Chondrocyte (in vitro differentiated cells): ENCODE data around the gene SEC16A. TPM values are rescaled to one million over a fixed set of nuclear protein-coding genes. Genes with fewer than 3 reads are reported as not detected.

ENCODE experiments used
- DNase-seq: peaks from one replicate; pipeline ENCODE4 v3.0.0; 2021; ENCODE audit warnings: mixed read lengths, low spot score
- H3K27ac Mint-ChIP-seq: one replicate; pipeline ENCODE4 v1.8.0; 2021; ENCODE audit warnings: mild to moderate bottlenecking, moderate library complexity, mixed read lengths; ENCODE audit not compliant: unreplicated experiment
- H3K27me3 Mint-ChIP-seq: 2 replicates; pipeline ENCODE4 v1.8.0; 2021; ENCODE audit warnings: low read depth, mixed read lengths
- H3K36me3 Mint-ChIP-seq: 2 replicates; pipeline ENCODE4 v1.8.0; 2021; ENCODE audit warnings: low read depth, mixed read lengths
- H3K4me1 Mint-ChIP-seq: 2 replicates; pipeline ENCODE4 v1.8.0; 2021; ENCODE audit warnings: low read depth, mild to moderate bottlenecking, mixed read lengths
- H3K4me3 Mint-ChIP-seq: one replicate; pipeline ENCODE4 v1.8.0; 2021; ENCODE audit warnings: mild to moderate bottlenecking, moderate library complexity, mixed read lengths; ENCODE audit not compliant: unreplicated experiment
- H3K9me3 Mint-ChIP-seq: 2 replicates; pipeline ENCODE4 v1.8.0; 2021; ENCODE audit warnings: low read depth, mixed read lengths
- total RNA-seq: library from RNA; stranded (reverse); gene quantifications from 3 replicates; pipeline ENCODE4 v1.2.1, GENCODE V29; 2021
- TF ChIP-seq, protein P1 (sequence below): fragments of 200-600 bp; sonication (generic); IDR thresholded peaks from 2 replicates; pipeline ENCODE4 v1.5.0; 2021; ENCODE audit warnings: antibody characterized with exemption, mild to moderate bottlenecking, moderate library complexity

The SEC16A gene
- total RNA-seq, 1 donor from 2014 or later: 91.7 TPM

DNA sequence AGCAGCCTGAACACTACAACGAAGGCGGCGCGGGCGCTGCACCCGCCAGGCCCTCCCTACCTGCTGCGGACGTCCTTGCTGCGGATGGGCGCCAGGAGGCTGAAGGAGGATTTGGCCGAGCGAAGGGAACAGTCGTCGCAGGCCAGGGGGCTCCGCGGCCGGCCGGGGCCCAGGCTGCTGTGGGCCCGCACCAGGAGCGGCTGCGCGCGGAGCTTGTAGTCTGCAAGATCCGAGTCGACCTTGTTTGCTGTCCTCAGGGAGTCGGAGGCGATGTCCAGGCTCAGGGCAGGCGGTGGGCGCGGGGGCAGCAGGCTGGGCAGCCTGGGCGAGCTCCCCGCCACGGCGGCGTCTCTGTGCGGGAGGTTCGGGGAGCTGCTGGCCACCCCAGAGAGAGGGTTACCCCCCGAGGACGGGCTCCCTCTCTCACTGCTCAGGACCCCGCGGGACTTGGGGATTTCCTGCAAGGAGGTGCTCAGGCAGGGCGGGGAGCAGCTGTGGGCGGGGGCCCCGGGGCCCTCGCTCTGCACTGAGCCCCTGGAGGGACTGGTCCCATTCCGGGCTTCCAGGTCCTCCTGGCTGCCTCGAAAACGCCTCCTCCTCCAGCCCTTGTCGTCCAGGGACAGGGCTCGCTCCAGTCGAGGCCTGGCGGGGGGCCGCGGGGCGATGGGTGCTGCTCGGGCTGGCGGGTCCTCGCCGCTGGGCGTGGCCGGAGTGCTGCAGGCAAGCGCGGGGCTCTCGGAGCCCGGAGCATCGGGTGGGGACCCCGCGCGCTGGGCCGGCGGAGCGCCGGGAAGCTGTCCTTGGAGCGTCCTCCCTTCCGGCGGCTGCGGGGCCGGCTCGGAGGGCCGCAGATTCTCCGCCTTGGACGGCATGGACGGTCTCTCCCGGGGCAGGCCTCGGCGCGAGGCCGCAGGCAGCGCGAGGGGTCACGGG is 44.0 kb downstream of the SEC16A start:
- TF ChIP-seq, protein P1, sequence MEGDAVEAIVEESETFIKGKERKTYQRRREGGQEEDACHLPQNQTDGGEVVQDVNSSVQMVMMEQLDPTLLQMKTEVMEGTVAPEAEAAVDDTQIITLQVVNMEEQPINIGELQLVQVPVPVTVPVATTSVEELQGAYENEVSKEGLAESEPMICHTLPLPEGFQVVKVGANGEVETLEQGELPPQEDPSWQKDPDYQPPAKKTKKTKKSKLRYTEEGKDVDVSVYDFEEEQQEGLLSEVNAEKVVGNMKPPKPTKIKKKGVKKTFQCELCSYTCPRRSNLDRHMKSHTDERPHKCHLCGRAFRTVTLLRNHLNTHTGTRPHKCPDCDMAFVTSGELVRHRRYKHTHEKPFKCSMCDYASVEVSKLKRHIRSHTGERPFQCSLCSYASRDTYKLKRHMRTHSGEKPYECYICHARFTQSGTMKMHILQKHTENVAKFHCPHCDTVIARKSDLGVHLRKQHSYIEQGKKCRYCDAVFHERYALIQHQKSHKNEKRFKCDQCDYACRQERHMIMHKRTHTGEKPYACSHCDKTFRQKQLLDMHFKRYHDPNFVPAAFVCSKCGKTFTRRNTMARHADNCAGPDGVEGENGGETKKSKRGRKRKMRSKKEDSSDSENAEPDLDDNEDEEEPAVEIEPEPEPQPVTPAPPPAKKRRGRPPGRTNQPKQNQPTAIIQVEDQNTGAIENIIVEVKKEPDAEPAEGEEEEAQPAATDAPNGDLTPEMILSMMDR: peak; percentile 12
- no peak for DNase-seq
- Mint-ChIP-seq H3K36me3 (peaks cover 15% of the 10 kb centered on the region), H3K27me3 (no peaks in the 10 kb centered on the region), H3K4me1 (peaks cover 29% of the 10 kb centered on the region), H3K9me3 (no peaks in the 10 kb centered on the region), H3K4me3 (peak overlapping the region; percentile 85), H3K27ac (peak overlapping the region; percentile 36)

DNA sequence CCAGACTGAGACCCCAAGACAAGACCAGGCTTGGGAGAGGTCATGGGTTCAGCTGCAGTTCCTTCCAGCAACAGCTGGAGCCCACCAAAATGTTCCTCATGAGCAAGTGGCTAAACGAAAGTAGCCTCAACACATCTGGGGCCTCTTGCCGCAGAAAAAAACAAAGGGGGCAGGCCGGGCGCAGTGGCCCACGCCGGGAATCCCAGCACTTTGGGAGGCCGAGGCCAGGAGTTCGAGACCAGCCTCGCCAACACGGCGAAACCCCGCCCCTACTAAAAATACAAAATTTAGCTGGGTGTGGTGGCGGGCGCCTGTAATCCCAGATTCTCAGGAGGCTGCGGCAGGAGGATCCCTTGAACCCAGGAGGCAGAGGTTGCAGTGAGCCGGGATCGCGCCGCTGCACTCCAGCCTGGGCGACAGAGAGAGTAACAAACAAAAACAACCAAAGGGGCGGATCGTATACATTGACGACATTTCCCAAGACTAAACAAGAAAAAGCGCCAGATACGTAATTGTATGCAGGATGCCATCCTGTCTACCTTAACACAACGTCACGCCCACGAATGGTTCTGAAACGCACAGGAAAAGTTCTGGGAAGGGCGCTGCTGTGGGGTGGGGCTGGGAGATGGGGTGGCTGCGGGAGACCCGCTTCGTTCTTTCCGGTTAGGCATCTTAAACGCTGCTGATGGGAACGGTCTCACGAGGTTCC is 44.8 kb downstream of the SEC16A start:
- peaks cover 11% of the 10 kb centered on the region for H3K36me3 Mint-ChIP-seq
- TF ChIP-seq, protein P1: no peak
- H3K4me3 Mint-ChIP-seq: peak overlapping the region; percentile 85
- H3K27me3 Mint-ChIP-seq: no peaks in the 10 kb centered on the region
- DNase-seq: no peak
- H3K27ac Mint-ChIP-seq: peak overlapping the region; percentile 36
- peaks cover 29% of the 10 kb centered on the region for H3K4me1 Mint-ChIP-seq
- H3K9me3 Mint-ChIP-seq: no peaks in the 10 kb centered on the region

DNA sequence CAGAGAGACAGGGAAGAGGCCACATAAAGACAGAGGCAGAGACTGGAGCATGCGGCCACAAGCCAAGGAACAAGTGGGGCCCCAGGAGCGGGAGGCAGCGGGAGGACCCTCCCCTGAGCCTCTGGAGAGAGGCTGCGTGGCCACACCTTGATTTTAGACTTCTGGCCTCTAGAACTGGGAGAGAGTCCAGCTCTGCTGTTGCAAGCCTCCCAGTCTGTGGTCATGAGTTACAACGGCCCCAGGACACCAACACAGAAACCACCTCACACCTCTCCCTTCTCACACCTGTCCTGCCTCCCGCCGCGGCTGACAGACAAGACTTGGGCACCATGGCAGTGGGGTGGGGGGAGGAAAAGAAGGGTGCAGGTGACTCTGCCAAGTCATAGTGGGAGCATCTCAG is 45.4 kb downstream of the SEC16A start:
- TF ChIP-seq, protein P1: no peak
- H3K4me3 Mint-ChIP-seq: peak overlapping the region; percentile 85
- no peaks in the 10 kb centered on the region for H3K9me3 Mint-ChIP-seq
- H3K27me3 Mint-ChIP-seq: no peaks in the 10 kb centered on the region
- DNase-seq: no peak
- H3K36me3 Mint-ChIP-seq: peaks cover 6% of the 10 kb centered on the region
- H3K4me1 Mint-ChIP-seq: peaks cover 29% of the 10 kb centered on the region
- H3K27ac Mint-ChIP-seq: no peak overlapping the region

DNA sequence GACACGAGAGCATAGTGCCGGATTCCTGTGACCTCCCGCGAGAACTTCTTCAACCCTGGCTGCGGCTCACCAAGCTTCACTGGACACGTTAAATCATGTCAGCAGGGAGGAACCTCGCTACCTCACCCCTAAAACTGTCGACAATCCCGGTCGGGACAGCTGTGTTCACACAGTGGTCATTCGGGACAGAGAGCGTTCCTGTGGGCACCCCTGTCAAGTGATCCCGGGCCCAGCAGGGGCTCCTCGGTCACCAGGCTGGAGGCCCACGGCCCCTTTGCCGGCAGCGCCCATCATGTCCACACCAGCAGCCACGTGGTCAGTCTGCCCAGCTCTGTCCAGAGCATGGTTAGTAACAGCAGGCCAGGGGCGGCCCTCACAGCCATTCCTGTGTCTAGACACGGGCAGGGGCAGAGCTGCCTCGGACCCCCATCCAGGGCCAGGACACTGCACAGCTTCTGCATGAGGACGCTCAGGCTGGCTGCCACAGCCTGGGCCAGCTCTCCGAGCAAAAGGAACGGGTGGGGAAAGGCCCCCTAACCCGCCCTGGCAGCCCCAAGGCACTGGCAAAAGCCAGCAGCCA is 46.7 kb downstream of the SEC16A start:
- Mint-ChIP-seq H3K4me1 (peaks cover 29% of the 10 kb centered on the region), H3K27me3 (no peaks in the 10 kb centered on the region), H3K9me3 (no peaks in the 10 kb centered on the region), H3K4me3 (peak overlapping the region; percentile 85), H3K27ac (peak overlapping the region; percentile 51), H3K36me3 (peaks cover 2% of the 10 kb centered on the region)
- no peak for DNase-seq
- TF ChIP-seq, protein P1: no peak

DNA sequence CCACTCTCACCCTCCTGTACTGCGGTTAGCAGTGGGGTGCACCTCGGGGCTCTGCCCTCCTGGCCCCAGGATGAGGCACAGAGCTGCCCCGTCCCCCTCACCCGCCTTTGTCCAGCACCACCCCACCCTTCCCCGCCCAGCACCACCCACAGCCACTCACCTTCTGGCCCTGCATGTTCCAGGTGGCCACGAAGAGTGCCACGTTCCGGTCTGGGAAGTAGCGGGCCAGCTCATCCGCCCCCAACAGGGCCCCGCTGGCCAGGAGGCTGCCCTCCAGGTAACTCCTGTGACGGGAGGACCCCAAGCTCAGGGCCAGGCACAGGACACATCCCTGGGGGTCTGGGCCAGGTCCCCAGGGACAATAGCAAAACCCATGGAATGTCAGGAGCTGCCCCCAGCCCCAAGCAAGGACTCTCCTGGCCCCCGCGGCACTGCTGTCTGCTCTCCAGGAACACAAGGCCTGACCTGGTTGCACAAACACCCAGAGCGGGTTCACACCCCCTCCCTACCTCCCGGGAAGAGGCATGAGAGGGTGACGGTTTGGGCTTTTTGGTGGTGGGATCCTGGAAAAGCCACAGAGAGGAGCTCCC is 48.2 kb downstream of the SEC16A start:
- TF ChIP-seq, protein P1: no peak
- Mint-ChIP-seq H3K4me3 (no peak overlapping the region), H3K27me3 (no peaks in the 10 kb centered on the region), H3K27ac (no peak overlapping the region), H3K9me3 (no peaks in the 10 kb centered on the region), H3K36me3 (no peaks in the 10 kb centered on the region), H3K4me1 (peaks cover 26% of the 10 kb centered on the region)
- DNase-seq: no peak
